K562 (cell line): ENCODE measurements around the gene AKT2. TPM values are rescaled to one million over a fixed set of nuclear protein-coding genes. Genes with fewer than 3 reads are reported as not detected.

Experiments used
- BCLAF1 ChIP-seq, 2 experiments: fragments of 450-650 bp in 1 of 2; IDR thresholded peaks; 2 replicates each; pipeline ENCODE4 v1.6.1; 2011 to 2017; ENCODE audit warnings: low read depth in 2 of 2, antibody characterized with exemption in 1 of 2, borderline replicate concordance in 1 of 2, low read length in 1 of 2, mild to moderate bottlenecking in 1 of 2, mixed read lengths in 1 of 2; ENCODE audit not compliant: control insufficient read depth in 1 of 2
- DACH1 ChIP-seq: fragments of 450-650 bp; IDR thresholded peaks from 2 replicates; pipeline ENCODE4 v1.6.1; 2018; ENCODE audit not compliant: partially characterized antibody
- EP400 ChIP-seq: fragments of 450-650 bp; IDR thresholded peaks from 2 replicates; pipeline ENCODE4 v1.6.1; 2017; ENCODE audit warnings: antibody characterized with exemption, mild to moderate bottlenecking, moderate library complexity
- MIER1 ChIP-seq: fragments of 450-650 bp; IDR thresholded peaks from 2 replicates; pipeline ENCODE4 v1.6.1; 2016; ENCODE audit warnings: antibody characterized with exemption, mild to moderate bottlenecking, low read depth
- MYC ChIP-seq, 2 experiments: fragments of 250-450 bp in 1 of 2; sonication (Bioruptor Pico) in 1 of 2; IDR thresholded peaks; 2 replicates each; pipeline versions ENCODE4 v1.5.1 to v1.6.1; 2012 to 2021; ENCODE audit warnings: low read depth in 2 of 2, borderline replicate concordance in 1 of 2, improper control_type of control experiment in 1 of 2, low read length in 1 of 2, mild to moderate bottlenecking in 1 of 2, moderate library complexity in 1 of 2
- NELFE ChIP-seq: IDR thresholded peaks from 2 replicates; pipeline ENCODE4 v1.6.1; 2011; ENCODE audit warnings: mild to moderate bottlenecking; ENCODE audit not compliant: insufficient read depth, insufficient read length
- NR2C2 ChIP-seq, 2 experiments: fragments of 200-800 bp in 1 of 2; sonication (Bioruptor generic) in 1 of 2; sonication (generic) in 1 of 2; formaldehyde crosslinking in 1 of 2; IDR thresholded peaks; 2 replicates each; pipeline versions ENCODE4 v1.6.1 to v1.8.0; 2016 to 2022; ENCODE audit warnings: mild to moderate bottlenecking in 1 of 2, missing compliant biosample characterization in 1 of 2, missing genetic modification characterization in 1 of 2, missing genetic modification reagents in 1 of 2
- ZFX ChIP-seq: sonication (generic); formaldehyde crosslinking; IDR thresholded peaks from 2 replicates; pipeline ENCODE4 v1.8.0; 2022; ENCODE audit warnings: mild to moderate bottlenecking, missing genetic modification reagents, moderate library complexity
- ZNF146 ChIP-seq: IDR thresholded peaks from one replicate; pipeline ENCODE4 v1.6.1; 2018; ENCODE audit warnings: missing compliant biosample characterization; ENCODE audit not compliant: unreplicated experiment
- ZNF23 ChIP-seq: fragments of 250-450 bp; sonication (Bioruptor Pico); IDR thresholded peaks from 2 replicates; pipeline ENCODE4 v1.4.0; 2020; ENCODE audit warnings: mild to moderate bottlenecking
- ZNF282 ChIP-seq: sonication (generic); formaldehyde crosslinking; IDR thresholded peaks from 2 replicates; pipeline ENCODE4 v1.8.1; 2023; ENCODE audit warnings: missing genetic modification reagents
- ZNF398 ChIP-seq: fragments of 250-450 bp; sonication (Bioruptor Pico); IDR thresholded peaks from 2 replicates; pipeline ENCODE4 v1.8.0; 2021; ENCODE audit warnings: moderate library complexity, mild to moderate bottlenecking, inconsistent platforms
- ZNF644 ChIP-seq: fragments of 200-800 bp; sonication (Bioruptor generic); IDR thresholded peaks from 2 replicates; pipeline ENCODE4 v1.6.1; 2016; ENCODE audit warnings: low read depth, missing genetic modification characterization, missing compliant biosample characterization
- ZNF707 ChIP-seq: fragments of 250-450 bp; sonication (Bioruptor Pico); conservative IDR thresholded peaks from 2 replicates; pipeline ENCODE4 v1.8.0; 2022; ENCODE audit warnings: inconsistent platforms, mild to moderate bottlenecking, moderate library complexity
- ZNF77 ChIP-seq: fragments of 250-450 bp; sonication (Bioruptor Pico); IDR thresholded peaks from 2 replicates; pipeline ENCODE4 v1.5.0; 2020
- polyA plus RNA-seq, 8 experiments: library from polyadenylated mRNA; depleted of rRNA in 4 of 8; stranded (reverse) in 5 of 8; unstranded in 3 of 8; fragments of >200 nt; fragmentation: Nextera tagmentation in 2 of 8; fragmentation: Illumina TruSeq in 1 of 8; extraction: Ambion mirVana in 2 of 8; extraction: Trizol in 1 of 8; gene quantifications; 2 replicates each; pipeline versions ENCODE4 v1.2.1 to v1.2.3, GENCODE V29; 2011 to 2014; ENCODE audit warnings: inconsistent platforms in 1 of 8, missing spikeins in 1 of 8
- total RNA-seq, 7 experiments: library from RNA; depleted of rRNA in 6 of 7; stranded (reverse); fragments of >200 nt in 6 of 7; fragmentation: Illumina TruSeq in 2 of 7; extraction: Trizol in 2 of 7; gene quantifications; 2 replicates each; pipeline versions ENCODE4 v1.2.1 to v1.2.3, GENCODE V29; 2011 to 2021; ENCODE audit warnings: low replicate concordance in 1 of 7
- TF ChIP-seq, protein P1 (sequence below): fragments of 450-650 bp; IDR thresholded peaks from 2 replicates; pipeline ENCODE4 v1.6.1; 2016; ENCODE audit warnings: borderline replicate concordance
- TF ChIP-seq, protein P2 (sequence below): fragments of 250-450 bp; sonication (Bioruptor Pico); IDR thresholded peaks from 2 replicates; pipeline ENCODE4 v1.8.0; 2021; ENCODE audit warnings: mild to moderate bottlenecking, moderate library complexity

AKT2 gene
- total and polyA plus RNA-seq, 9 of the 15 experiments (the other 6 are each of a cell fraction or from before 2014, with no cell fraction given) = 1.1 to 132 (median 67.7) TPM

DNA sequence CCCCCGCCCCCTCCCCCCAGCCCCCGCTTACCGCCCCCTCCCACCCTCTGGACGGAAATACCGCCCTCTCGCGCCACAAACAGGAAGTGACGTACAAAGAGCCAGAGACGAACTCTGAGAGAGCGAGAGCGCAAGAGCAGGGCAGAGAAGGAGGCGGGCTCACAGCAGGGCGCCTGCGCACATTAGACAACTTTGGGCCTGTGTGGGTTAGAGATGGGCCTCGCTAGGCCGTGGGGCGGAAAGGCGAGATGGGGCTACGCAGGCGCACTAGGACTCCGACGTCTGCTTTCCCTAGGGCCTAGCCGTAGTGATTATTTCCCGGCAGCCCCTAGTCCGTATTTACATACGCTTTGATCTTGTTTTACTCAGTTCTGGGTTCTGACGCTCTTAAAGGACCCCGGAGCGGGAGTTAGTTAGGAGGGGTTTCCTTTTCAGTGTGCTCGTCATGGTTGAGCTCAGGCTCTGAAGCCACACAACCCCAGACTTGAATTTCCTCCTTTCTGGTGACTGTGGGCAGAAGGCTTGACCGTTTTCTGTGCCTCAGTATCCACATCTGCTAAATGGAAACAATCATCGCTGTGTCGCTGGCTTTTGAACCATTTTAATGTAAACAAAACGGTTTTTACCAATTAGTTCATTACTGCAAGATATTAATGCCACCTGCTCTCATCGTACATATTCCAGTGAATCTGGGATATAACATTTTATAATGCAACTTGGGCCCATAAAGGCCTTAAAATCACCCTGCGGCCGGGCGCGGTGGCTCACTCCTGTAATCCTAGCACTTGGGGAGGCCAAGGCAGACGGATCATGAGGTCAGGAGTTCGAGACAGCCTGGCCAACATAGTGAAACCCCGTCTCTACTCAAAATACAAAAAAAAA, 449 bp upstream of the AKT2 start (continued):
- TF ChIP-seq BCLAF1 (IDR thresholded peaks at IDR 0.05; ENCODE audit: borderline replicate concordance in 1 of 2, control insufficient read depth in 1 of 2, low read depth in 2 of 2, low read length in 1 of 2) (no peak), ZNF282 (no peak), MYC (IDR thresholded peaks at IDR 0.05; ENCODE audit: low read depth, low read length) (peak; percentile 12; the same call in 1 of the 2 replicates), MYC (CRISPR knock-in tag; IDR thresholded peaks at IDR 0.05; ENCODE audit: borderline replicate concordance, low read depth) (0 out of 2 replicates have a peak, but pooled peaks have one; percentile 45), ZNF146 (CRISPR knock-in tag) (no peak), ZNF707 (CRISPR knock-in tag) (no peak), NR2C2 (CRISPR knock-in tag; IDR thresholded peaks at IDR 0.05) (no peak), NR2C2 (tag; IDR thresholded peaks at IDR 0.05) (peak; percentile 66; the same call in 1 of the 2 replicates), ZNF23 (CRISPR knock-in tag) (no peak), ZNF644 (tag) (no peak), MIER1 (0 out of 2 replicates have a peak, but pooled peaks have one; percentile 33), NELFE (no peak), DACH1 (no peak), ZNF77 (no peak), ZFX (peak; percentile 97), EP400 (no peak; the same call in 1 of the 2 replicates), ZNF398 (CRISPR knock-in tag) (no peak)
- TF ChIP-seq, protein P1, sequence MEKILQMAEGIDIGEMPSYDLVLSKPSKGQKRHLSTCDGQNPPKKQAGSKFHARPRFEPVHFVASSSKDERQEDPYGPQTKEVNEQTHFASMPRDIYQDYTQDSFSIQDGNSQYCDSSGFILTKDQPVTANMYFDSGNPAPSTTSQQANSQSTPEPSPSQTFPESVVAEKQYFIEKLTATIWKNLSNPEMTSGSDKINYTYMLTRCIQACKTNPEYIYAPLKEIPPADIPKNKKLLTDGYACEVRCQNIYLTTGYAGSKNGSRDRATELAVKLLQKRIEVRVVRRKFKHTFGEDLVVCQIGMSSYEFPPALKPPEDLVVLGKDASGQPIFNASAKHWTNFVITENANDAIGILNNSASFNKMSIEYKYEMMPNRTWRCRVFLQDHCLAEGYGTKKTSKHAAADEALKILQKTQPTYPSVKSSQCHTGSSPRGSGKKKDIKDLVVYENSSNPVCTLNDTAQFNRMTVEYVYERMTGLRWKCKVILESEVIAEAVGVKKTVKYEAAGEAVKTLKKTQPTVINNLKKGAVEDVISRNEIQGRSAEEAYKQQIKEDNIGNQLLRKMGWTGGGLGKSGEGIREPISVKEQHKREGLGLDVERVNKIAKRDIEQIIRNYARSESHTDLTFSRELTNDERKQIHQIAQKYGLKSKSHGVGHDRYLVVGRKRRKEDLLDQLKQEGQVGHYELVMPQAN = no peak
- TF ChIP-seq, protein P2, sequence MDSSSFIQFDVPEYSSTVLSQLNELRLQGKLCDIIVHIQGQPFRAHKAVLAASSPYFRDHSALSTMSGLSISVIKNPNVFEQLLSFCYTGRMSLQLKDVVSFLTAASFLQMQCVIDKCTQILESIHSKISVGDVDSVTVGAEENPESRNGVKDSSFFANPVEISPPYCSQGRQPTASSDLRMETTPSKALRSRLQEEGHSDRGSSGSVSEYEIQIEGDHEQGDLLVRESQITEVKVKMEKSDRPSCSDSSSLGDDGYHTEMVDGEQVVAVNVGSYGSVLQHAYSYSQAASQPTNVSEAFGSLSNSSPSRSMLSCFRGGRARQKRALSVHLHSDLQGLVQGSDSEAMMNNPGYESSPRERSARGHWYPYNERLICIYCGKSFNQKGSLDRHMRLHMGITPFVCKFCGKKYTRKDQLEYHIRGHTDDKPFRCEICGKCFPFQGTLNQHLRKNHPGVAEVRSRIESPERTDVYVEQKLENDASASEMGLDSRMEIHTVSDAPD (CRISPR knock-in tag) = 0 out of 2 replicates have a peak, but pooled peaks have one; percentile 32
